Gastrocnemius medialis (tissue), 4 donors: ENCODE data around the gene PLAC9. TPM values are rescaled to one million over a fixed set of nuclear protein-coding genes. Genes with fewer than 3 reads are reported as not detected.
"Not testable (repeated sequence)": the region's sequence is repeated elsewhere in the genome, so short reads cannot be mapped to it uniquely, and the experiment has no call there.

ENCODE experiments used
- ATAC-seq, 2 donors: fragments of 150-250 bp; one replicate each; pipeline ENCODE4 v1.9.1; 2016
- DNase-seq, 2 donors: peaks; one replicate each; pipeline ENCODE4 v3.0.0-alpha.2; 2019
- H3K27ac ChIP-seq, 4 donors: fragments of 200-600 bp; sonication (generic); 1 replicate in 1 of 4; 2 replicates in 3 of 4; pipeline ENCODE4 v1.5.1; 2016 to 2018; ENCODE audit warnings: mild to moderate bottlenecking in 2 of 4, moderate library complexity in 1 of 4
- H3K27me3 ChIP-seq, 3 donors: fragments of 200-600 bp; sonication (generic) in 2 of 3; 1 replicate in 1 of 3; 2 replicates in 2 of 3; pipeline versions ENCODE4 v1.5.1 to v1.6.0; 2016 to 2019; ENCODE audit warnings: mild to moderate bottlenecking in 1 of 3, moderate library complexity in 1 of 3
- H3K36me3 ChIP-seq, 2 donors: fragments of 200-600 bp; sonication (generic) in 1 of 2; one replicate each; pipeline ENCODE4 v1.5.1; 2017 to 2018
- H3K4me1 ChIP-seq, 2 donors: fragments of 200-600 bp; sonication (generic) in 1 of 2; one replicate each; pipeline ENCODE4 v1.5.1; 2016 to 2017; ENCODE audit warnings: mild to moderate bottlenecking in 2 of 2
- H3K4me3 ChIP-seq, 4 donors: fragments of 200-600 bp; sonication (generic) in 3 of 4; 1 replicate in 1 of 4; 2 replicates in 3 of 4; pipeline ENCODE4 v1.5.1; 2016 to 2019; ENCODE audit warnings: mild to moderate bottlenecking in 2 of 4
- H3K9me3 ChIP-seq, 3 donors: fragments of 200-600 bp; sonication (generic) in 2 of 3; 1 replicate in 1 of 3; 2 replicates in 2 of 3; pipeline ENCODE4 v1.5.1; 2016 to 2019
- CTCF ChIP-seq, 5 experiments: fragments of 450-650 bp in 3 of 5; fragments of 200-600 bp in 2 of 5; sonication (generic) in 2 of 5; IDR thresholded peaks in 4 of 5; conservative IDR thresholded peaks in 1 of 5; 1 replicate in 4 of 5; 2 replicates in 1 of 5; pipeline ENCODE4 v1.5.1; 2016 to 2019; ENCODE audit warnings: antibody characterized with exemption in 5 of 5, mild to moderate bottlenecking in 3 of 5, moderate library complexity in 3 of 5
- POLR2A ChIP-seq, 2 donors: fragments of 450-650 bp; IDR thresholded peaks; one replicate each; pipeline ENCODE4 v1.6.1; 2017; ENCODE audit warnings: antibody characterized with exemption in 2 of 2, mild to moderate bottlenecking in 2 of 2, moderate library complexity in 2 of 2
- in situ Hi-C, 4 donors: fragments of 200-750 bp; cut with MboI; loops; one replicate each; pipeline versions ENCODE4 v1.15.0 to v1.8.0; 2017; ENCODE audit warnings: low sequenced_read_pairs in 4 of 4
- intact Hi-C: fragments of 100-400 bp; cut with DNase I; formaldehyde crosslinking; loops from one replicate; pipeline ENCODE4 v1.15.1; 2023; ENCODE audit warnings: low total_unique reads
- total RNA-seq, 4 donors: library from RNA; depleted of rRNA; stranded (reverse); fragments of >200 nt; gene quantifications; one replicate each; pipeline versions ENCODE4 v1.1.0 to v1.2.3, GENCODE V29; 2016

The PLAC9 gene
- total RNA-seq, 4 donors from 2014 or later: 4.6 to 16.1 (median 6.9) TPM

GRCh38 chr10:80122746-80123145 lies 9.8 kb upstream of the PLAC9 start:
- Histone ChIP-seq H3K4me3 (no peak overlapping the region), H3K27me3 (no peaks in the 10 kb centered on the region), H3K27ac (no peak overlapping the region), H3K4me1 (no peaks in the 10 kb centered on the region), H3K36me3 (no peaks in the 10 kb centered on the region), H3K9me3 (no peaks in the 10 kb centered on the region)
- ATAC-seq (no peak), DNase-seq (no peak)
- in situ Hi-C loops (no loop called here), intact Hi-C loops (no loop called here)
- TF ChIP-seq CTCF (IDR thresholded peaks at IDR 0.05 in 4 of 5, conservative IDR thresholded peaks at IDR 0.05 in 1 of 5): no peak
- no peak for TF ChIP-seq POLR2A (IDR thresholded peaks at IDR 0.05)

GRCh38 chr10:80126876-80127275 lies 5.7 kb upstream of the PLAC9 start:
- H3K36me3 ChIP-seq: no peaks in the 10 kb centered on the region
- no peaks in the 10 kb centered on the region for H3K27me3 ChIP-seq
- in situ Hi-C loops: no loop called here
- no peaks in the 10 kb centered on the region for H3K9me3 ChIP-seq
- no peak overlapping the region for H3K27ac ChIP-seq
- intact Hi-C loops: no loop called here
- TF ChIP-seq POLR2A (IDR thresholded peaks at IDR 0.05): no peak
- TF ChIP-seq CTCF (IDR thresholded peaks at IDR 0.05 in 4 of 5, conservative IDR thresholded peaks at IDR 0.05 in 1 of 5): no peak
- H3K4me1 ChIP-seq: no peaks in the 10 kb centered on the region
- H3K4me3 ChIP-seq: no peak overlapping the region
- ATAC-seq (no peak), DNase-seq (no peak)

- DNase-seq: no peak
These were observed 1.0 kb upstream of the PLAC9 start for GRCh38 chr10:80131499-80131901.

GRCh38 chr10:80133206-80133605 lies 676 bp downstream of the PLAC9 start:
- in situ Hi-C loops: no loop called here
- intact Hi-C loops: no loop called here
- DNase-seq: peak in 1 of 2 donors; percentile 65
- H3K27me3 ChIP-seq: peaks cover 0 to 18% (median 17%) of the 10 kb centered on the region in 3 donors
- H3K4me3 ChIP-seq: peak overlapping the region; percentile 42 to 58 (median 54)
- peaks cover 0 to 20% of the 10 kb centered on the region in 2 donors for H3K4me1 ChIP-seq
- no peaks in the 10 kb centered on the region for H3K36me3 ChIP-seq
- ATAC-seq: peak; percentile 39 to 46
- H3K27ac ChIP-seq: peak overlapping the region; percentile 50 to 83 (median 70)
- H3K9me3 ChIP-seq: no peaks in the 10 kb centered on the region
- TF ChIP-seq CTCF (IDR thresholded peaks at IDR 0.05 in 4 of 5, conservative IDR thresholded peaks at IDR 0.05 in 1 of 5) (no peak), POLR2A (IDR thresholded peaks at IDR 0.05) (peak in 1 of 2 donors; percentile 42)

More at GRCh38 chr10:80131499-80131901, 1.0 kb upstream of the PLAC9 start:
- no peaks in the 10 kb centered on the region for H3K36me3 ChIP-seq
- in situ Hi-C loops: no loop called here
- no peak overlapping the region for H3K4me3 ChIP-seq
- intact Hi-C loops: no loop called here
- H3K27me3 ChIP-seq: peaks cover 0 to 18% (median 17%) of the 10 kb centered on the region in 3 donors
- H3K27ac ChIP-seq: no peak overlapping the region
- no peaks in the 10 kb centered on the region for H3K9me3 ChIP-seq
- TF ChIP-seq CTCF (IDR thresholded peaks at IDR 0.05 in 4 of 5, conservative IDR thresholded peaks at IDR 0.05 in 1 of 5) (no peak), POLR2A (IDR thresholded peaks at IDR 0.05) (no peak)
- peaks cover 0 to 16% of the 10 kb centered on the region in 2 donors for H3K4me1 ChIP-seq
- ATAC-seq: no peak

- H3K9me3 ChIP-seq, ATAC-seq, in situ Hi-C loops, intact Hi-C loops, H3K36me3 ChIP-seq, DNase-seq: not testable (repeated sequence)
- H3K4me3 ChIP-seq: peak overlapping the region; percentile 42 to 58 (median 54)
- peaks cover 0 to 18% (median 17%) of the 10 kb centered on the region in 3 donors for H3K27me3 ChIP-seq
- peak overlapping the region; percentile 50 to 83 (median 70) for H3K27ac ChIP-seq
- peaks cover 0 to 20% of the 10 kb centered on the region in 2 donors for H3K4me1 ChIP-seq
These were observed 1.2 kb downstream of the PLAC9 start for GRCh38 chr10:80133687-80134086.
